Activated naive CD4-positive, alpha-beta T cell treated with Interleukin-2 at 50 U/mL for 16 hours (primary cell): Measurements from ENCODE around the gene GPR171.

Experiments
- DNase-seq: peaks from one replicate; pipeline ENCODE4 v3.0.0-alpha.2; 2020

Gene GPR171

DNA sequence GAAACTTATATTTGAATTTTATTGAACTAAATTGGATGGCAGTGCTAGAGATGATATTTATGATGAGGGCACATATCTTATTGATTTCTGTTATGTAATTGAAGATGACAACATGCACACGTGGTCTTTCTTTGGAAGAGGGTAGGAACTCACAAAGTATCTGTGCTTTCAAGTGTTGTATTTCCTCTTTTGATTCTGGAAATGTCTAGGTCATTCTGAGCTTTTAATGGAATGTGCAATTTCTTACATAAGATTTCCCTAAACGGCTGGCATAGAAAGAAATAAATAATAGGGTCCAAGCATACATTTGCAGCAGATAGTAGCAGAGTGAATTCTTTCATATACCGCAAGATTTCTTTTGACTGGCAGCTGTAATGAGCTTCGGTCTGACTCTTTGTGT, 10.1 kb upstream of the GPR171 start:
- DNase-seq = no peak

DNA sequence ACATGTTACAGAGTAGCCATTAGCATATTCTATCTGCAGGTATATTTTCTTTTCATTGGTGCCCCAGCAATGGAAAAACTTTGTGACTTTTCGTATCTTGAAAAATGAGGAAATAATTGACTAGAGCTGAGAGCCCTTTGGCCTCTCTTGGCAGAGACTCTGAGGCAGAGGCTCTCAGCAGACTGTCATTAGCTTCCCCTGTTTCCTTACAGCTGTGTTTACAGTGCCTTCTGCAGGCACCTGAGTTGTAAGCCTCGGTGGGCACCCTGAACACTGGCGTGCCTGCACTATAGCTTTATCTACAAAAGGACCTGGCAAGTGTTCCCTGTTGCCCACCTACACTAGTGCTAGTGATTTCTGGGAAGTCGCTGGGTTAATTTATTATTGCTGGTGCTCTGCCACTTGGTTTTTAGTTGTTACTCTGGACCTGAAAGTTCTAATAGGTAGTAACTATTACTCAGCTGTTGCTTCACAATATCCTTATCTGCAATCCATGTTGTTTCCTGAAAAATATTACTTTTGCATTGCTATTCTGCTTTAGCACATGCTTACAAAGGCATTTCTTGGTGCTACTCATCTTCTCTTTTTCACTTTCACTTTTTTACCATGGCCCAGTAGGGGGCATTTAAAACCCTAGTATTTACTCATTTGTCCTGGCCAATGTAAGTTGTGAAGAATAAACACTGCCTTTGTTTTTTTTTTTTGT, 7.8 kb upstream of the GPR171 start:
- no peak for DNase-seq

DNA sequence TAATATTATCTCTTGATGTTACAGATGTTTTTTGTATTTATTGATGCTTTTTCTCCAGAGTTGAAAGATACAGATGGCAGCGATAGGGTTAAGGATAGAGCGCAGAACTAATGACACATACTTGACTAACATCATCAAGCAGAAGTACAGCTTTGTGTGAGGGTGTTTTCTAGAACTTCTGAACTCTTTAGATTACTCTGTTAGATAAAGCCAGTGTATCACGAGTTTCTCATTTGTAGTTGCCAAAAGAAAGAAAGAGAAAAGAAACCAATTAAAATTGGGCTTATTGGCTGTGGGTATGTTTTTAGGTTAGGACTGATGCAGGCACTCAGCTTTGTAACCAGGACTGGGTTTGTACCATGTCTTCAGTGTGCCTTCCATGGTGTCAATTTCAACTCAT, 6.6 kb upstream of the GPR171 start:
- no peak for DNase-seq

DNA sequence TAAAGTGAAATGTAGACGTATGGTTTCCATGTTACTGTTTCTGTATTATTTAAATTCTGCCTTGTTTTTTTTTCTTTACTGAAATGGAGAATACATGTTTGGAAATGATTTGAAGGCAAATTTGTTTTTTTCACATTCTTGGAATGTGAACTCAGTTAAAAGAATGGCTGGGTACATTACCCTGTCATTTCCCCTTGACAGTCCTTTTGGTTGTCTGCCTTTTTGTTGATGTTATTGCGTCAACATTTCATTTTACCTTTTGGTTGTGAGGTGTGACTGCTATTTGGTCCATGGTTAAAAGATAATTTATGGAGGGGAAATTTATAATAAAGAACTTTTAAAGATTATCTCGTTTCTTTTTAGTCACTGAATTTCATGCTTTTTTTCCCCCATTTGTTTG, 3.2 kb upstream of the GPR171 start:
- DNase-seq = no peak

DNA sequence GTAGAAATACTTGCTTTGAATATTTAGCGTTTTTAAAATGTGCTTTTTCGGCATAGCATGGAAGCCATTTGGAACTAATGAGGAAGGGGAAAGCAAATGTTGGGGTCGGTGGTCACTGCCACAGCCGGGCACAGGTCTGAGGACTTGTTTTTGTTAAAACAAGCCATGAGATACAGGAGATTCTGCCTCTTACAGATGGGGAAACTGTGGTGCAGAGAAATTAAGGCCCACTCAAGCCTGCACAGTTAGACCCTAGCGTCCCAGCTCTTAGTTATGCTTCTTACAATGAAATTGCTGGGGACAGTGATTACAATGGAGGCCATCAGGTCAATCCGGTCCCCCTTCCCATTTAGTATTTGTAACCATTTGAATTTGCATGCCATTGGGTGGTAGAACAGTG, 2.5 kb upstream of the GPR171 start:
- no peak for DNase-seq

DNA sequence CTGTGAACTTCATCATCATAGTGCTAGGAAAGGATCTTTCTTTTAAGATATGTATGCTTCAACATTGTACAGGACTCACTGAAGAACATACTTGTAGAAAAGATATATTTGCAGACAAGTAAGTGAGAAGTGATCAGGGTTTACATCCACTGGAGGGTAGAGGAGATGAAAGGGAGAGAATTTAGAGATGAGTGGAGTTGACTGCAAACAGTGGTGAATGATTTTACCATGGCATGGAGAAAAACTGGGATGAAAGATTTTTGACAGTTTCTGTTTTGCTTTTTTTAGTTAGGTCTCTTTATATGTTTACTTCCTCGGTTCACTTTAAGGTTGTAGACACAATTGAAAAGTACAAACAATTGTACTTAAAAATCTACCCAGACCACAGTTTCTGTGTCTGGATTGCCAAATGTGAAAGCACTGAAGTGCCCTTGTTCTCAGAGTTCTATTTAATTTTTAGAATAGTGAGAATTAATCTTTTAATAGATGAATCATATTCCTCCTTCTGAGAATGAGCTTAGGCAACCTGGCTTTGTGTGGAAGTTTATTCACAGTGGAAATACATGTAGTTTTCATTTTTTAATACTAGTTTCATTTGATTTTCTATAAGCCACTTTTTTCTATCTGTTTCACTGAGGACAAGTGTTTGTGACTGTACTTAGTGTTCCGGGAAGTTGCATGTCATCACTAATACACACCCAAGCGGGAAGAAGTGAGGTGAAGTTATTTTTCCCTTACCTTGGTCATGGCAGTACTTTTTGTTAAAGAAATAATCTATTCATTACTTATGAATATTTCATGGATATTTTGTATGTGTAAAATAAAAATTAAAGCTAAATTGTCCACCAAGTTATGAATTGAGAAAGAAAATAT, 1.8 kb upstream of the GPR171 start:
- DNase-seq = no peak

DNA sequence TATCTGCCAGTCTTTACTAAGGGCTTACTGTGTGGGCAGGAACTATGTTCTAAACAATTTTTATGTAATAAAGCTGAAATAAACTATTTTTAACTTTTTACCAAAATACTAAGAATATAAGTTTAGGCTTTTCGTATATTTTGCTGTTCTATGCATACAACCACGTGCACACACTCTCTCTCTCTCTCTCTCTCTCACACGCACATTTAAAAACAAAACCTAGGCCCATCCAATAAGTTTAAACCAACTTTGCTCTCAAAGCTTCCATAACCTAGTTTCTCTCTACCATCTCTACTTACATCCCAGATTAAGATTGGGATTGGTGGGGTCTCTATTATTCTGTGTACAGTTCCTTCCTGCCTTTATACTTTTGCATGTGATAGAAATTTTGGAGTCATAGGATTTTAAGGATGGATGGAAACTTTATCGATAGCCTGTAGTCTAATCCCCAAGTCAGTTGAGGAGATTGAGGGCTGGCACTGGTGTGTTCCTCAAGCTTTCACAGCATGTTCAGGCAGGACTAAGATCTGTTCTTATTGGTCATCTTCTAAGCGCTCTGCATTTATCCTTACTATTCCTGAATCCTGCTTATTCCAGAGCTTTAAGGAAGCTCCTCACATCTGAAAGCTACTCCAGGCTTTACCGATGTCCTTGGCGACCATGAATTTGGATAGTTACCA, 1.8 kb downstream of the GPR171 start:
- DNase-seq = no peak

DNA sequence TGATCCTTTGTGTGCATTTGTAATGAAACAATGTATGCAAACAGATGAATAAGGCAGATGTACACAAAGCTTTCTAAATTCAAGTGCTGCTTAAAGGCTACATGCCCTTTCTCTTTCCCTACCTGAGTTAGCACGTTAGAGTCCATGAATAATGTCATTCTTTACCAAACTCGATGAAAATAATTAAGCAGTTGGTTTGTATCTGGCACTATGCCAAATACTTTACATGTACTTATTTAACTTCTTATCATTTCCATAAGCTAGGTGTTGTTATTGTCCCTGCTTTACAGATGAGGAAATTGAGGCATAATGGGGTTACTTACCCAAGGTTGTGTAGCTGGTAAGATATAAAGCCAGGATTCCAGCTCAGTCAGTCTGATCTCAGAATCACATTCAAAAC, 2.4 kb downstream of the GPR171 start:
- DNase-seq = no peak

DNA sequence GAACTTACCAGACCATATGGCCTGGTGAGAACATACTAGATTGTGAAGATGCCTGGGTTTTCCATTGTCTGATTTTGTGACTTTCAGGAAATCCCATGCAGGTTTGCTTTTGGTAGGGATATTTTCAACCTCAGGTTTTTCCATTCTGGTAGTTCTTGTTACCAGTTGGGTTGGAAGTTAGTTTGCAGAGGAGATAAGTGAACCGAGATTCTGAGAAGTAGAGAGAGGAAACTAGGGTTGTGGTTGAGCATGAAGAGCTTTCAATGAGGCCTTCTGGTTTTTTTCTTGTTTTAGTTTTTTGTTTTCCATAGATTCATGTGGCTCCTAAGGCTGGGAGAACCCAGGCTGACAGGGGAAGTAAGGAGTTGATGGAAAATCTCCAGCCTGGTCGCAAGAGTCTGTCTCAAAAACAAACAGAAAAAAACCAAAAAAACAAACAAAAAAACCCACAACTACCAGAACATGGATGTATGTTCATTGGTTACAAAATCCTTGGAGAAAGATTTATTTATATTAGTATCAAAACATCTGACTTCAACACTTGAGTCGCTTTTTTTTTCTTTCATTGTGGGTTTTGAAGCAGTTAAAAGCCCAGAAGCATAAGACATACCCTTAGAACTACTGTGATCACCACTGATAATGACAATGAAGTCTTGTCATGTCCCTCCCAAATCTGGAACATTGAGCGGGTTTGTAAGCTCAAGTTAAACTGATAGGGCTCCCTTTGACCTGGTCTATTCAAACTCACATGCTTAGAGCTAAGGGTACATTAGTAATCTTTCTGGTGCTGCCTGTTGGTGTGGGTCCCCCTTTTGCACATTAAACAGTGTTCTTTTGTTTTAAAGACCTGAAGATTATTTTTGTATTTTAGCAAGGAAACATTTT, 3.2 kb downstream of the GPR171 start:
- no peak for DNase-seq

DNA sequence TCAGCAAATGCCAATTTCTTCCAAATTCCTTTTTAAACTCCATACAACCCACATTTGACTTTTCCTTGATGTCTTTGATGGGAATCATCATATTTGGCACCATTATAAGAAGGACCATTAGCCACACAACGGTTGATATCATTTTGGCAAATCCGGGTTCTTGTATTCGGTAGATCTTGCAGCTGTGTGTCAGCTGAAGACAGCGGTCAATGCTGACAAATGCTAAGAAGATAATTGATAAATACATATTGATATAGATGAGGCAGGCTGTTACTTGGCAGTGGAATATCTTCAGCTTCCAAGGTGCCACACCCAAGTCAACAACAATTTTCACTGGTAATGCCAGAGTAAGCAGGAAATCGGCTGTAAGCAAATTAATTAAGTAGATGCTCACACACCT, 4.2 kb downstream of the GPR171 start:
- no peak for DNase-seq

DNA sequence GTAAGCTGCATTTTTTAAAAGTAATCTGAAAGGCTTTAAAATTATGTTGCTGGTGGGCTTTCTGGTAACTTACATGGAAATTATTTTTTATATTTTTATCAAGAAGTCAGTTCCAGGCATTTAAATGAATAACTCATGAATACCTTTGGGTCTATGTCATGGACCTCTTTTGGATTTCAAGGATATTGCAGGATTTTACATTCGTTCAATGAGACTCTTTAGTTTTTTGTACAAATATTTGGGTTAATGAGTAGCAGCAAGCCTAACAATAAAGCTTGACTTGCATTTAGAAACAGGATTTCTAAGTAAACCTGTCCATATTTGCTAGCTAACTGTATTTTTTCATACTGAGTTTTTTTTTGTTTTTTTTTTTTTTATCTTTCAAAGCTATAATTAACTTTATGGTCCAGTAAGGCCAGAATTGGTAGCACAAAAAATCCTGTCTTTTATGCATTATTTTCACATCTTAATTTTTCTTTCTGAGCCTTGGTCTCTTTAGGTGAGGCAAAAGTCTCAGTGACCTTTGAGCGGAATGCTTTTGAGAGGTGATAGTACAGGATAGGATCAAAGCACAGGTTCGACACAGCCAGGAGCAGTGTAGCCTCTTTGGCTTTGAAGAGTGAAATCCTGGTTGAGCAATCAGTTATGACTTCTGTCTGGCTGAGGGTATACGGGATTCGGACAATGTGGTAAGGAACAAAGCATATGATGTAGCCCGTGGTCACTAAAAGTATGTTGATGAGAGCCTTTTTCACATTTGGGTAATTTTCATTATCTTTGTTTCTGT, 4.8 kb downstream of the GPR171 start:
- no peak for DNase-seq

DNA sequence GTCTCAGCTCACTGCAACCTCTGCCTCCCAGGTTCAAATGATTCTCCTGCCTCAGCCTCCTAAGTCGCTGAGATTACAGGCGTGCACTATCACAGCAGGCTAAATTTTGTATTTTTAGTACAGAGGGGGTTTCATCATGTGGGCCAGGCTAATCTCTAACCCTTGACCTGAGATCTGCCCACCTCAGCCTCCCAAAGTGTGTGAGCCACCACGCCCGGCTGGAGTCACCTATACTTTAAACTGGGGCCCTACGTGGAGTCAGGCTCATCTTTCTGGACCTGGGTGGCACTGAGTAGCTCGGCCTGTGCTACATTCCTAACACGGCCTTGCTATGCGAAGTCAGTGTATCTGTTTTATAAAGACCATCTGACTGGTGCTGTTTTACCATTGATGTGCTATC, 5.8 kb downstream of the GPR171 start:
- DNase-seq = no peak

DNA sequence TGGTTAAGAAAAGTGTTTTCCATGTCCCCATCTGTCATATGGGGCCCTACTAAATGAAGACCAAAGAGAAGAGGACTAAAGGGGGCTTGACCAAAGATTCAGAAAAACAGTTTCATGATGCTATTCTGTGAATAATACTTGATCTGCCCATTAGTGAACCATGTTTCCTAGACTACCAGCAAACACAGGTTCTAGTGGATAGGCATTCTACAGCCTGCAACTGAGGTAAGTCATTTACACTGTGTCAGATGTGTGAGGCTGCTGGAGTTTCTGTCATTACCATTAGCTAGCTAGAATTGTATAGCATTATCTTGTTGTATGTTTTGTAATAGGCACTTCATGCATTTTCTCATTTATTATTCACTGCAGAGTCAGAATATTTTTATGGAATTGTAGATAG, 6.6 kb downstream of the GPR171 start:
- DNase-seq = no peak

DNA sequence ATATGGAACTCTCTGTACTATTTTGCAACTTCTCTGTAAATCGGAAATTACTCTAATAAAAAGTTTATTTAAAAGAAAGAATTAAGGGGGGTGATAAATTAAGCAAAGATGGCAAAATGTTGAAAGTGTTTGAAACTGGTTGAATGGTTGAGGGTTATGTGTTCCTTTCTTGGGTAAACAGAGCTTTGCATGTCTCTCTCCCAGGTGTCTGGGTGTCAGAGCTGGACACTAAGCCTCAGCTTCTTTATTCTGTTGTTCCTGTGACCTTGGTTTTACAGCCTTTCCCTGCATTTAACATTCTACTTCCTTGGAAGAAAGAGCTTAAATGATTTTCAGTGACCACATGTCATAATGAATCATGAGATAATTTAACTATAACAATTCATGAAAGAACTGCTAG, 7.2 kb downstream of the GPR171 start:
- no peak for DNase-seq

DNA sequence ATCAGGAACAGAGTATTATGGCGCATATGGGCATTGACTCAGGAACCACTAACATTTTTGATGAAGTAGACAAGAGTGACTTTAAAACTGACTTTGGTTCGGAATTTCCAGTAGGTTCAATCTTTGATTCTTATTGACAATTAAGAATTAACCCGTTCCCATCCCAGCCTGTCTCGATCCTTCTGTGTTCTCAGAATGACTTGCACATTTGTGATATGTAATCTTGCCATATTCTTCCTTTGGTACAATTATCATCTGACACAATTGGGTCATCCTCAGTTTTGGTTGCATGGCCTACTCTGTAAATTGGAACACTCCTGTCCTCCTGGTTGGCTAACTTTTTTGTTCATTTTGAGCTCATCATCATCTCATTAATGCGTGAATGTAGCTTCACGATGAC, 10.5 kb downstream of the GPR171 start:
- no peak for DNase-seq

DNA sequence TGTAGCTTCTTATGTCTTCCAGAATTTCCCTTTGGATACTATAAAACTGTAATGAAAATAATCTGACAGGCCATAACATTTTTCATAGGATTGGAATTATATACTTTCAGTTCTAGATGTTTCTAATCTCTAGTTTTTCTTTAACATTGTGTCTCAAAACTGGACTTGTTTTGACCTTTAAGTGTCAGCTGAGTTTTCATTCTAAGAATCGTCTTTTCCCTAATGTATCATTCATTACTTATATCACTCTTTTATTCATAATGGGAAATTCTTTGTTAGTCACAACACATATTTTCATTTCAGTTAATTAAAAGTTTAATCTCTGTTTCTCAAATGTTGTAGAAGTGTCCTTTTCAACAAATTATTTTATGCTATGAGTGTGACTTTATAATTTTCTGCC, 11.9 kb downstream of the GPR171 start:
- DNase-seq = no peak

DNA sequence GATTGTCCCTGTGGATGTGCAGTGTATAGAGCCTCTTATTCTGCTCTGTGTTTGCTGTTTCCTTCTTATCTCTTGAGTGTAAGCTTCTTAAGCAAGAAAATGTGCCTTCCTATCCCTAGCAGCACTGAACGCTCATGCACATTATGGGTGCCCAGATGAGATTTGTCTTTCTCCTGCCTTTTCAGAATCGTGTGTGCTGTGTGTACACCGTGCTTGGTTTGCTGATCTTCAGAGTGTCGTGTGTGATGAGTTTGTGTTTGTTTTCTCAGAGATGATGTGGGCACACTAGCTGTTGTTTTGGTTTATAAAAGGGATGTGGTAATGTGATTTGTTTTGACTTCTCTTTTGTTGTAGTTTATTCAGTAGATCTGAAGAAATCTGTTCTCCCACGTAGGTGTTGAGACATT, 19.7 kb downstream of the GPR171 start:
- DNase-seq = no peak

DNA sequence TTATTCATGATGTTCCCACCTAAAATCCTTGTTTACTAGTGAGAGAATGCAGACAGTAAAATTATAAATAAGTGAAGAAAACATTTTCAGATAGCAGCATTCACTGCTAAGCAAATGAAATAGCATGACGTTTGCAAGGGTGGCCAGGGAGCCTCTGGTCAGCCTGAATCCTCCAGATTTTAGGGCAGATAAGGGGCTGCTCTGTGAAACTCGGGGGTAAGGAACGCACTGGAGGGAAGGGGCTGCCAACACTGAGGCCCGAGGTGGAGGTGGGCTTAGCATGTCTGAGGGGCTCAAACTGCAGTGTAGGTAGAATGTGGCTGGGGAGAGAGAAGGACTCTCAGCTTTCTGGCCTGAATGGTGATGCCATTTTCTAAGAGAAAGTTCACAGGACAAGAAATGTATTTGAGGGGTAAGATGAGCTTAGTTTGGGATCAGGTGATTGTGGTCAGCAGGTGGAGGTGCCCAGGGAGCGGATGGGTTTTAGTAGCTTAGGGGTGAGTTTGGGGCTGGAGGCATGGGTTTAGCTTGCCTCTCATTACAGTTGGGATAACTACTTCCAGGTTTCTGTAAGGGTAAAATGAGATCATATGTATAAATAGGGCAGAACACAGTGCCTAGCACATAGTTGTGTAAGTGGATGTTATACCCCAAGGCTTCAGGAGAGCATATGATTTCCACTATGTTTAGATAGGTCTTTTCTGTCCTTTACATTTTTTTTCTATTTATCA, 20.5 kb downstream of the GPR171 start:
- no peak for DNase-seq

DNA sequence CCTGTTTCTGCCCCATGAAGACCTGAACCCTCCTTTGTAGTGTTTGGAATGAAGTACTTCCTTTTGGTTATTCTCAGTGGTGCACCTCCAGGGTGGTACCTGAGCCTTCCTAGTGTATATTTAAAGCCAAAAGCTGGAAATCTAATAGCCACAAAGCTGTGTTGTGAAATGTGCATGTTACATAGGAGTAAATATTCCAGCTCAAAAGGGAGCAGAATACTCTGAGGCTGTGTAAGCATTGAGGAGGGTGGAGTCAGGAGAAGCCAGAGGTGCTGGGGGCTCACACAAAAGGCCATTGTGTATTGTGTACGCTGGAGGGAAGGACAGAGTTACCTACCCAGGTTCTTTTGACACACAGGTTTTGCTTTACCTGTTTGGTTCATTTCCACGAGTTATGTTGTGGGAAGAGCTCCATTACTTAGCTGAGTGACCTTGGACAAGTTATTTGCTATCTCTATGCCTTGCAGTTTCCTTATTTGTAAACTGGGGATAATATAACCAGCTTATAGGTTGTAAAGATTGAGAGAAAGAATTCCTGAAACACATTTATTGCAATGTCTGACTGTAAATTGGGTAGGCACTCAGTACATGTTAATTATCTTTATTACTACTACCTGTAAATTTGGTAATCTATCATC, 24.7 kb downstream of the GPR171 start:
- DNase-seq = no peak

DNA sequence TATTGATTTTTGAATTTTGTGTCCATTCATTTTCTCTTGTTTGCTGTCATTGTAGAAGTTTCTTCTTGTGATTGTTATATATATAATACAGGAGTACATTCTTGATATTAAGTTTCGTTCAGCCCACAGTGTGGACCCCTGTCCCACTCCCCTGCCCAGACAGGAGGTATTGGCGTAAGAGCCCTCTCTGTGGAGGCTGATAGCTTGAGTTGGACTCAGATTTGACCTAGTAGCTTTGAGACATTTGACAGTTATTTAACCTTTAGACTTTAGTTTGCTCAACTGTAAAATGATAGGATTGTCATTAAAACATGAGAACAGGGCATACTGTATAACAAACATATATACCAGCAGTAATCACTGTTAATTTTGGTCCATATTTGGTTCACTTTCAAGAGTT, 27.1 kb downstream of the GPR171 start:
- DNase-seq = no peak

DNA sequence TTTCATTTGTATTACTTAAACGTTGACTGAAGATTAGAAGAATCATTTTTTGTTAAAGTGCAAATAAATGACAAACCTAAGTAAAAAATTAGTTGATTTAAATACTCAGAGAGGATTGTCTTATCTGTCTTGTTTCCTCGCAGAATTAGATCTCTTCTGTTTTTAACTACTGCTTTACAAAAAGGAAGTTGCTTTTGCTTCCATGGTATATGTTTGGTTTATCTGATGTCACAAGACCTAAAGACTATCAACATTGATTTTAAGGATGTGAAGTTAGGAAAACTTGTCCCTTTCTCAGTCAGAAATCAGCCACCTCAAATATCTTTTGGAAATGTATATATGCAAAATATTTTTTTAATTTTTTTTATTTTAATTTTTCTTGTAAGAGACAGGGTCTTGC, 28.7 kb downstream of the GPR171 start:
- DNase-seq = no peak
